T-cell (primary cell): ENCODE measurements around the gene DGKH. TPM values are rescaled to one million over a fixed set of nuclear protein-coding genes. Genes with fewer than 3 reads are reported as not detected.

Experiments
- ATAC-seq, 4 experiments: fragments of 200-7000 bp in 3 of 4; fragments of 150-1000 bp in 1 of 4; cut with Tn5 transposase; replicated peaks in 1 of 4; 1 replicate in 3 of 4; 2 replicates in 1 of 4; pipeline ENCODE4 v1.10.0; 2021; ENCODE audit warnings: moderate library complexity in 3 of 4, mild to moderate bottlenecking in 2 of 4, moderate number of reproducible peaks in 1 of 4
- CTCF ChIA-PET, 2 donors: fragments of 300-600 bp; sonication (Branson Sonifier 250); formaldehyde crosslinking; loops; one replicate each; lab custom pipeline; 2022; ENCODE audit warnings: antibody characterized with exemption in 2 of 2; lab: Charles Lee
- POLR2A ChIA-PET, 2 donors: fragments of 300-600 bp; sonication (Branson Sonifier 250); formaldehyde crosslinking; loops; one replicate each; lab custom pipeline; 2022; ENCODE audit warnings: antibody characterized with exemption in 2 of 2; lab: Charles Lee
- DNase-seq, 35 experiments: peaks; one replicate each; pipeline versions ENCODE4 v3.0.0 to v3.0.0-alpha.2; 2013 to 2023
- H3K27ac ChIP-seq: one replicate; pipeline ENCODE4 v1.5.1; 2013; ENCODE audit warnings: low read length
- H3K27me3 ChIP-seq, 2 experiments: replicated peaks in 1 of 2; 1 replicate in 1 of 2; 2 replicates in 1 of 2; pipeline versions ENCODE4 v1.6.1 to v1.7.0; 2013; ENCODE audit warnings: low read length in 1 of 2, mixed read lengths in 1 of 2; ENCODE audit not compliant: control insufficient read depth in 2 of 2, insufficient read depth in 2 of 2; ENCODE audit errors: extremely low read depth in 1 of 2
- H3K36me3 ChIP-seq, 2 donors: 1 replicate in 1 of 2; 2 replicates in 1 of 2; pipeline versions ENCODE4 v1.6.1 to v1.7.0; 2013; ENCODE audit warnings: low read length in 1 of 2; ENCODE audit not compliant: control insufficient read depth in 2 of 2, insufficient read depth in 1 of 2; ENCODE audit errors: extremely low read depth in 1 of 2
- H3K4me1 ChIP-seq, 2 experiments: 1 replicate in 1 of 2; 2 replicates in 1 of 2; pipeline versions ENCODE4 v1.6.1 to v1.7.0; 2013; ENCODE audit warnings: low read length in 2 of 2, mixed read lengths in 1 of 2; ENCODE audit not compliant: insufficient read depth in 2 of 2, control insufficient read depth in 1 of 2; ENCODE audit errors: extremely low read depth in 1 of 2
- H3K4me3 ChIP-seq, 2 donors: 1 replicate in 1 of 2; 2 replicates in 1 of 2; pipeline versions ENCODE4 v1.5.1 to v1.7.0; 2013; ENCODE audit warnings: mild to moderate bottlenecking in 2 of 2, low read length in 1 of 2, moderate library complexity in 1 of 2; ENCODE audit not compliant: control insufficient read depth in 1 of 2; ENCODE audit errors: extremely low read depth in 1 of 2
- H3K9me3 ChIP-seq: 2 replicates; pipeline ENCODE4 v1.7.0; 2013
- H3K27ac Mint-ChIP-seq, 2 donors: one replicate each; pipeline ENCODE4 v1.8.0; 2020 to 2021; ENCODE audit warnings: mild to moderate bottlenecking in 2 of 2, mixed read lengths in 2 of 2
- H3K27me3 Mint-ChIP-seq, 2 donors: one replicate each; pipeline ENCODE4 v1.8.0; 2021 to 2022; ENCODE audit warnings: mixed read lengths in 2 of 2
- H3K36me3 Mint-ChIP-seq: one replicate; pipeline ENCODE4 v1.8.0; 2021; ENCODE audit warnings: mixed read lengths
- H3K4me1 Mint-ChIP-seq, 3 donors: one replicate each; pipeline ENCODE4 v1.8.0; 2020 to 2022; ENCODE audit warnings: mixed read lengths in 3 of 3, mild to moderate bottlenecking in 1 of 3
- H3K4me3 Mint-ChIP-seq, 3 donors: one replicate each; pipeline ENCODE4 v1.8.0; 2020 to 2022; ENCODE audit warnings: mild to moderate bottlenecking in 3 of 3, mixed read lengths in 3 of 3, moderate library complexity in 3 of 3
- H3K9me3 Mint-ChIP-seq, 3 donors: one replicate each; pipeline ENCODE4 v1.8.0; 2020 to 2022; ENCODE audit warnings: mixed read lengths in 3 of 3
- WGBS: methylation state at CpG from one replicate; pipeline ENCODE4 v1.1.5; 2013; ENCODE audit warnings: missing lambda C conversion rate; ENCODE audit not compliant: insufficient coverage; 5-methylcytosine and 5-hydroxymethylcytosine counted together
- total RNA-seq, 35 experiments: library from RNA in 6 of 35; stranded (reverse) in 6 of 35; fragments of 120-200 nt in 1 of 35; gene quantifications; one replicate each; pipeline versions ENCODE4 v1.2.1 to v1.2.4 and lab custom pipeline; 2013 to 2026

DGKH gene
- total RNA-seq, 5 donors from 2014 or later (not counting 1 experiment from before 2014, with no cell fraction given): 8.6 to 14.6 (median 8.8) TPM

- no peaks in the 10 kb centered on the region for H3K27me3 Mint-ChIP-seq
- peaks cover 22% of the 10 kb centered on the region for H3K36me3 Mint-ChIP-seq
- no peak for DNase-seq
- Histone ChIP-seq H3K9me3 (no peaks in the 10 kb centered on the region), H3K36me3 (peaks cover 4 to 17% of the 10 kb centered on the region in 2 donors), H3K27ac (no peak overlapping the region), H3K4me1 (peaks cover 0 to 12% of the 10 kb centered on the region in 2 experiments), H3K4me3 (no peak overlapping the region), H3K27me3 (no peaks in the 10 kb centered on the region)
- ATAC-seq: no peak
- no peaks in the 10 kb centered on the region for H3K9me3 Mint-ChIP-seq
- WGBS: no CpG with 5 or more reads among the region's 3 CpGs
- ChIA-PET POLR2A (no interaction called here), CTCF (no interaction called here)
- no peak overlapping the region for H3K27ac Mint-ChIP-seq
- no peak overlapping the region for H3K4me3 Mint-ChIP-seq
- H3K4me1 Mint-ChIP-seq: peaks cover 39 to 51% (median 41%) of the 10 kb centered on the region in 3 donors
Measured at GRCh38 chr13:42283574-42283973, 235.1 kb downstream of the DGKH start.

- no peaks in the 10 kb centered on the region for H3K27me3 Mint-ChIP-seq
- Histone ChIP-seq H3K9me3 (no peaks in the 10 kb centered on the region), H3K27ac (no peak overlapping the region), H3K36me3 (peaks cover 4 to 21% of the 10 kb centered on the region in 2 donors), H3K27me3 (no peaks in the 10 kb centered on the region), H3K4me3 (no peak overlapping the region), H3K4me1 (peaks cover 0 to 10% of the 10 kb centered on the region in 2 experiments)
- H3K9me3 Mint-ChIP-seq: no peaks in the 10 kb centered on the region
- H3K27ac Mint-ChIP-seq: no peak overlapping the region
- H3K4me3 Mint-ChIP-seq: no peak overlapping the region
- ChIA-PET CTCF (no interaction called here), POLR2A (no interaction called here)
- H3K4me1 Mint-ChIP-seq: peaks cover 43 to 51% (median 43%) of the 10 kb centered on the region in 3 donors
- DNase-seq (no peak), ATAC-seq (no peak)
- no CpG with 5 or more reads among the region's 3 CpGs for WGBS
- H3K36me3 Mint-ChIP-seq: peaks cover 26% of the 10 kb centered on the region
Measured at GRCh38 chr13:42284068-42284467, 235.6 kb downstream of the DGKH start.

Other genes starting within 250 kb of the DGKH start
- 10 to 100 TPM; 17.8 to 27.1 (median 22.9) TPM for gene VWA8, start 87.5 kb upstream of the DGKH start, total RNA-seq
- 10 to 100 TPM; 29.1 to 31.6 (median 30.0) TPM for gene AKAP11, start 223.5 kb downstream of the DGKH start, total RNA-seq